ENCODE results near the gene EFCAB11. TPM values are rescaled to one million over a fixed set of nuclear protein-coding genes. Genes with fewer than 3 reads are reported as not detected.

Gene EFCAB11
- total RNA-seq, 4 donors from 2014 or later: 3.4 to 8.0 (median 5.5) TPM

DNA sequence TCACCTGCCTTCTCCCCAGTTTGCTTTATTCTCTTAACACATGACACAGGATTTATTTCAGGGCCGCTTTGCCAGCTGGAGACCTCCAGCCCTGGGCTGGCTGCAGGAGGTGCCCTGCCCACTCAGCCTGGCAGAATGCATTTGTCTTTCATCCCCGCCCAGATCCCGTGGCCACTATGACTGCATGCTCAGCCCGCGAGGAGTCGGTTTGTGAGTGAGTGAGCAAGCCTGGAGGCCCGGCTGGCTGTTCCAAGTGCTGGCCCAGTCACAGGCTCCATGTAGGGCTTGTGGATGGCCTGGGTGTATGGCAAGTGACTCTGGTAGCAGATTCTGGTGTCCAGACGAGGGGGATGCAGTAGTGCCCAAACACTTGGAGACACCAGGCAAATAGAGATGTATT is 3.3 kb upstream of the EFCAB11 start:
- H3K4me1 ChIP-seq: peaks cover 12 to 43% (median 13%) of the 10 kb centered on the region in 3 donors
- H3K27ac ChIP-seq: no peak overlapping the region
- H3K9me3 ChIP-seq: no peaks in the 10 kb centered on the region
- peaks cover 0 to 14% (median 7%) of the 10 kb centered on the region in 3 donors for H3K36me3 ChIP-seq
- no peaks in the 10 kb centered on the region for H3K27me3 ChIP-seq
- no peak overlapping the region for H3K4me3 ChIP-seq
- 86 to 88% methylated on average over 1 to 3 of the region's 8 CpGs for WGBS, 2 donors
- no peak for DNase-seq
- intact Hi-C loops (cut with DNase I): no loop called here
- TF ChIP-seq CTCF (IDR thresholded peaks at IDR 0.05) (no peak), POLR2A (IDR thresholded peaks at IDR 0.05) (no peak)

DNA sequence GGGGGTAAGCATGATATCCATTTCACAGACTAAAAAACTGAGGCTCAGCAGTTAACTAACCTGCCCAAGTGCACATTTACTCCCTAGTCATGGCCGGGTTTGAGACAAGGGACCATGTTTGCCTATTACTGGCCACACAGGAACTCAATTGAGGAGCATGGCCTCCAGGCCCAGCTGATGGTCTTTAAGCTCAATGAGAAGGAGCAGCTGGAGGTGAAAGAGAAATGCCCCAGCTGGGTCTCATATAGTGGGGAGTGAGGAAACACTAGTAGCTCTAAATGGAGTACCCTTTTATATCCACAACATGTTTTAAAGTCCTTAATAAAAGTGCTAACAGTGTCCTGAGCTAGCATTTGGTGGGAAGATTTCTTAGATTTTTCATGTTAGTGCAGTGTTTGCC is 2.8 kb upstream of the EFCAB11 start:
- no peaks in the 10 kb centered on the region for H3K27me3 ChIP-seq
- DNase-seq: no peak
- intact Hi-C loops (cut with DNase I): no loop called here
- 75 to 77% methylated on average over 1 of the region's 1 CpG for whole genome bisulfite sequencing, 2 donors
- H3K4me3 ChIP-seq: peak overlapping the region in 1 of 4 donors; percentile 86
- H3K27ac ChIP-seq: no peak overlapping the region
- no peaks in the 10 kb centered on the region for H3K9me3 ChIP-seq
- peaks cover 12 to 47% (median 13%) of the 10 kb centered on the region in 3 donors for H3K4me1 ChIP-seq
- H3K36me3 ChIP-seq: peaks cover 0 to 10% (median 7%) of the 10 kb centered on the region in 3 donors
- TF ChIP-seq POLR2A (IDR thresholded peaks at IDR 0.05): no peak
- no peak for TF ChIP-seq CTCF (IDR thresholded peaks at IDR 0.05)

DNA sequence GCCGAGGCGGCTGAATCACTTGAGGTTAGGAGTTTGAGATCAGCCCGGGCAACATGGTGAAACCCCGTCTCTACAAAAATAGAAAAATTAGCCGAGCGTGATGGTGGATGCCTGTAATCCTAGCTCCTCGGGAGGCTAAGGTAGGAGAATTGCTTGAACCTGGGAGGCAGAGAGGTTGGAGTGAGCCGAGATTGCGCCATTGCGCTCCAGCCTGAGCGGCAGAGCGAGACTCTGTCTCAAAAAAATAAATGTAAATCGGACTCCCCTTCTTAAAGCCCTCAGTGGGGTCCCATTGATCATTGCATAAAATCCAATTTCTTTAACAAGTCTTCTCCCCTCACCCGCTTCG is 2.1 kb upstream of the EFCAB11 start:
- H3K9me3 ChIP-seq: no peaks in the 10 kb centered on the region
- peaks cover 0 to 11% (median 7%) of the 10 kb centered on the region in 3 donors for H3K36me3 ChIP-seq
- DNase-seq: no peak
- peak overlapping the region; percentile 70 to 96 (median 86) for H3K4me3 ChIP-seq
- no peak for TF ChIP-seq POLR2A (IDR thresholded peaks at IDR 0.05)
- TF ChIP-seq CTCF (IDR thresholded peaks at IDR 0.05): no peak
- peak overlapping the region; percentile 93 to 98 (median 97) for H3K27ac ChIP-seq
- WGBS, 2 donors: 23 to 36% methylated on average over 15 of the region's 15 CpGs
- no peaks in the 10 kb centered on the region for H3K27me3 ChIP-seq
- intact Hi-C loops (cut with DNase I): no loop called here
- peaks cover 12 to 49% (median 13%) of the 10 kb centered on the region in 3 donors for H3K4me1 ChIP-seq

DNA sequence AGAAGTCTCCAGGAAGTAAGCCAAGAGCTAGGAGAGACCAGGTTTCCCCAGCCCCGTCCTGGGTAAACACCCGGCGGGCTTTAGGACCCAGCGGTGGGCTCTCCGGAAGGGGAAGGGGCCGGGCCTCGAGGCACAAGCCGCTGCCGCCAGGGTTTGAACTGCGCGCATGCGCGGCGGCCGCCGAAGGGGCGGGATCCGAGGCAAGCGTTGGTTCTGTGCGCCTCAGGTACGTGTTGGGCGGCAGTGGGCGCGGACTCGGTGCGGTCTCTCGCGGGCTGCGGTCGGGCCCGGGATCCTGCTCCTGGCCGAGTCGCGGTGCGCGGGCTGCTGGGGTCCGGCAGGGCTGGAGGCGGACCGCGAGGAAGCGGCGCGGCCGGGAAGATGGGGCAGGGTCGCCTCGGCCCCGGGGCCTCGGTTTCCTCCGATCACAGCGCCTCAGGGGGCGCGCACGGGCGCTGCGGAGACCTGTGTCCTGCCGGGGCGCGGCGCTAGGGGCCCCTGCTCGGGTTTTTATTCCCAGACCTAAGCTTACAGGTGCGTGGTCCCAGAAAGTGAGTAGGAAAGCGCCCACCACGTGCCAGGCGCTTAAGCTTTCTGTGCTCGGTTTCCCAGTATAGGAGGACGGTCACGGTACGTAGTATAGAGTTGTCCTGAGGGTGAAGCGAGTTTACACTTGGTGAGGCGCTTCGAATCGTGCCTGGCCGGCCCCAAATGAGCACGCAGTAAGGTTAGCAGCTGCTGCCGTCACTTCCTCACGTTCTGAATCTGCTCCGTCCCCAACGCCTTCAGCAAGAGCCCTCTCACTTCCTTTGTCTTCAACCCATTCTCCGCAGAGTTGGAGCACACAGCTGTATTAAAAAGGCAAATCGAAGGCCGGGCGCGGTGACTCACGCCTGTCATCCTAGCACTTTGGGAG is 1.5 kb upstream of the EFCAB11 start, which contains the start of gene TDP1:
Gene TDP1 (plus strand): TSS at position 183 of the 916 bp plus-strand sequence. CDS start 7,188 bp downstream, outside the sequence.
- H3K36me3 ChIP-seq: peaks cover 0 to 17% (median 7%) of the 10 kb centered on the region in 3 donors
- peak within 1 kb of the TSS; percentile 70 to 96 (median 86) for H3K4me3 ChIP-seq
- TF ChIP-seq POLR2A (IDR thresholded peaks at IDR 0.05) (peak in 3 of 4 donors; percentile 81 to 95 (median 91)), CTCF (IDR thresholded peaks at IDR 0.05) (peak in 1 of 6 experiments; percentile 26)
- H3K4me1 ChIP-seq: peaks cover 12 to 49% (median 13%) of the 10 kb centered on the region in 3 donors
- intact Hi-C loops (cut with DNase I): no loop called here
- WGBS, 2 donors: 0% methylated on average over 20 to 25 of the region's 84 CpGs
- DNase-seq: peak; percentile 67
- H3K27ac ChIP-seq: peak within 1 kb of the TSS; percentile 93 to 98 (median 97)
- H3K27me3 ChIP-seq: no peaks in the 10 kb centered on the region
- no peaks in the 10 kb centered on the region for H3K9me3 ChIP-seq

Data from esophagus squamous epithelium (tissue), 5 donors.